GM12878 (cell line): ENCODE data around the gene SLC36A2. TPM values are rescaled to one million over a fixed set of nuclear protein-coding genes. Genes with fewer than 3 reads are reported as not detected.

ENCODE experiments used
- ATAC-seq: fragments of 200-7000 bp; cut with Tn5 transposase; 3 replicates; pipeline ENCODE4 v1.9.1; 2020; ENCODE audit warnings: mild to moderate bottlenecking, moderate library complexity
- BruUV-seq: library from RNA; stranded (reverse); fragments of 400-500 nt; replicated peaks from 2 replicates; lab custom pipeline; 2021; lab: Mats Ljungman, UMichigan
- CTCF ChIA-PET: fragments of 300-600 bp; sonication (Branson Sonifier 250); formaldehyde crosslinking; extraction: SDS; loops from one replicate; lab custom pipeline; 2021; ENCODE audit warnings: inconsistent platforms; lab: Yijun Ruan, JAX
- POLR2A ChIA-PET: fragments of 350-600 bp; formaldehyde crosslinking; extraction: SDS; loops from one replicate; lab custom pipeline; 2021; ENCODE audit warnings: inconsistent platforms; lab: Charles Lee
- RAD21 ChIA-PET: fragments of 300-600 bp; sonication (Branson Sonifier 250); formaldehyde crosslinking; loops from one replicate; lab custom pipeline; 2023; ENCODE audit warnings: antibody characterized with exemption; ENCODE audit not compliant: unreplicated experiment; lab: Charles Lee
- SMC1A ChIA-PET: fragments of 300-600 bp; sonication (Branson Sonifier 250); formaldehyde crosslinking; loops from one replicate; lab custom pipeline; 2023; ENCODE audit not compliant: unreplicated experiment, uncharacterized antibody; lab: Charles Lee
- DNase-seq: peaks from one replicate; pipeline ENCODE4 v3.0.0-alpha.2; 2011; ENCODE audit warnings: low read depth, low spot score
- FAIRE-seq: peaks from 3 replicates; lab custom pipeline; 2011; peaks lifted over from hg19 to GRCh38; lab: Jason Lieb, UNC
- H2AFZ ChIP-seq: 2 replicates; pipeline ENCODE4 v1.6.0; 2011; ENCODE audit warnings: low read depth, low read length, control low read depth; ENCODE audit not compliant: control insufficient read depth
- H3K27ac ChIP-seq: 2 replicates; pipeline ENCODE4 v1.5.1; 2011; ENCODE audit warnings: control low read depth; ENCODE audit not compliant: control insufficient read depth, insufficient read depth
- H3K27me3 ChIP-seq, 2 experiments: replicated peaks in 1 of 2; 2 replicates each; pipeline versions ENCODE4 v1.6.0 to v1.6.1; 2011; ENCODE audit warnings: low read length in 1 of 2; ENCODE audit not compliant: control insufficient read depth in 2 of 2, insufficient read depth in 2 of 2
- H3K36me3 ChIP-seq, 2 experiments: 2 replicates each; pipeline ENCODE4 v1.5.1; 2011; ENCODE audit warnings: low read length in 1 of 2; ENCODE audit not compliant: control insufficient read depth in 2 of 2, insufficient read depth in 2 of 2
- H3K4me1 ChIP-seq: 2 replicates; pipeline ENCODE4 v1.6.1; 2011; ENCODE audit warnings: mild to moderate bottlenecking, low read length, moderate library complexity, mixed read lengths; ENCODE audit not compliant: control insufficient read depth, insufficient read depth
- H3K4me2 ChIP-seq: 2 replicates; pipeline ENCODE4 v1.6.0; 2011; ENCODE audit warnings: control low read depth; ENCODE audit not compliant: control insufficient read depth, insufficient read depth
- H3K4me3 ChIP-seq: fragments of 200-600 bp; sonication (generic); 2 replicates; pipeline ENCODE4 v1.5.1; 2016
- H3K79me2 ChIP-seq: 2 replicates; pipeline ENCODE4 v1.6.0; 2011; ENCODE audit warnings: low read length; ENCODE audit not compliant: control insufficient read depth, insufficient read depth
- H3K9ac ChIP-seq: 2 replicates; pipeline ENCODE4 v1.8.0; 2011; ENCODE audit warnings: low read length, control low read depth, mixed read lengths; ENCODE audit not compliant: control insufficient read depth, insufficient read depth
- H3K9me3 ChIP-seq: replicated peaks from 3 replicates; pipeline ENCODE4 v1.5.1; 2011; ENCODE audit warnings: mild to moderate bottlenecking, low read length; ENCODE audit not compliant: control insufficient read depth, insufficient read depth
- H4K20me1 ChIP-seq: 2 replicates; pipeline ENCODE4 v1.6.0; 2011; ENCODE audit not compliant: control insufficient read depth, insufficient read depth
- CBFB ChIP-seq: IDR thresholded peaks from 2 replicates; pipeline ENCODE4 v1.6.1; 2016; ENCODE audit warnings: antibody characterized with exemption, low read depth
- CREM ChIP-seq: IDR thresholded peaks from 2 replicates; pipeline ENCODE4 v1.6.1; 2014; ENCODE audit warnings: antibody characterized with exemption, low read depth
- HSF1 ChIP-seq: fragments of 150-350 bp; IDR thresholded peaks from 2 replicates; pipeline ENCODE4 v1.6.1; 2014; ENCODE audit warnings: mild to moderate bottlenecking, low read depth, low read length
- KLF5 ChIP-seq: fragments of 450-650 bp; IDR thresholded peaks from 2 replicates; pipeline ENCODE4 v1.6.1; 2014; ENCODE audit warnings: mild to moderate bottlenecking; ENCODE audit not compliant: partially characterized antibody
- PML ChIP-seq: IDR thresholded peaks from 2 replicates; pipeline ENCODE4 v1.6.1; 2012; ENCODE audit warnings: low read length, inconsistent platforms
- RELB ChIP-seq: fragments of 450-650 bp; IDR thresholded peaks from 2 replicates; pipeline ENCODE4 v1.6.1; 2017; ENCODE audit warnings: low read depth, mild to moderate bottlenecking, moderate library complexity
- YY1 ChIP-seq: IDR thresholded peaks from 2 replicates; pipeline ENCODE4 v1.6.1; 2011; ENCODE audit warnings: low read depth, mild to moderate bottlenecking, low read length
- WGBS: methylation state at CpG from one replicate; pipeline ENCODE4 v1.1.6; 2016; ENCODE audit warnings: low lambda C conversion rate; ENCODE audit not compliant: insufficient replicate concordance, insufficient coverage; ENCODE audit errors: missing lambda C conversion rate; 5-methylcytosine and 5-hydroxymethylcytosine counted together
- in situ Hi-C: fragments of 300-500 bp; cut with MboI; formaldehyde crosslinking; loops from 9 replicates; pipeline ENCODE4 v1.14.3; 2018; ENCODE audit warnings: mixed read lengths
- intact Hi-C: fragments of 100-400 bp; cut with micrococcal nuclease; formaldehyde crosslinking; loops from one replicate; pipeline ENCODE4 v1.14.2; 2022; ENCODE audit not compliant: unreplicated experiment
- polyA plus RNA-seq, 11 experiments: library from polyadenylated mRNA; depleted of rRNA in 4 of 11; unstranded in 6 of 11; stranded (reverse) in 5 of 11; fragments of >200 nt; fragmentation: Nextera tagmentation in 4 of 11; fragmentation: Illumina TruSeq in 1 of 11; extraction: Ambion mirVana in 4 of 11; extraction: Trizol in 1 of 11; gene quantifications; 1 replicate in 1 of 11; 2 replicates in 10 of 11; pipeline versions ENCODE4 v1.2.1 to v1.2.3, GENCODE V29; 2011 to 2016; ENCODE audit warnings: inconsistent platforms in 2 of 11, missing spikeins in 2 of 11, low read depth in 1 of 11
- total RNA-seq, 4 experiments: library from RNA; depleted of rRNA in 3 of 4; stranded (reverse); fragments of >200 nt in 3 of 4; fragmentation: Illumina TruSeq in 1 of 4; extraction: Trizol in 1 of 4; gene quantifications; 2 replicates each; pipeline versions ENCODE4 v1.2.1 to v1.2.3, GENCODE V29; 2013 to 2021

SLC36A2 gene
- total and polyA plus RNA-seq, 10 of the 15 experiments (the other 5 are each of a cell fraction or from before 2014, with no cell fraction given), result not detected

GRCh38 chr5:151327585-151327984 lies 19.8 kb downstream of the SLC36A2 start:
- H3K36me3 ChIP-seq, result no peaks in the 10 kb centered on the region
- no peak overlapping the region for H3K4me2 ChIP-seq
- CTCF ChIA-PET, result interaction anchor here (1.5 kb wide), 1 partner anchor 12 kb away, joined by 4 read pairs; no protein-coding TSS in a partner anchor
- H3K9ac ChIP-seq, result no peak overlapping the region
- H4K20me1 ChIP-seq, result no peaks in the 10 kb centered on the region
- no peak overlapping the region for H2AFZ ChIP-seq
- TF ChIP-seq PML, result no peak
- no peak for TF ChIP-seq RELB
- no peak for TF ChIP-seq KLF5
- TF ChIP-seq CREM, result no peak
- TF ChIP-seq CBFB, result no peak
- no peak for TF ChIP-seq HSF1
- TF ChIP-seq YY1, result no peak
- H3K4me1 ChIP-seq, result no peaks in the 10 kb centered on the region
- RAD21 ChIA-PET, result no interaction called here
- BruUV-seq, result no TSS peak
- 17% methylated on average over 2 of the region's 2 CpGs for WGBS
- FAIRE-seq (no peak), DNase-seq (no peak), ATAC-seq (no peak)
- intact Hi-C loops, result no loop called here
- H3K27ac ChIP-seq, result no peak overlapping the region
- H3K9me3 ChIP-seq, result no peaks in the 10 kb centered on the region
- in situ Hi-C loops, result no loop called here
- POLR2A ChIA-PET, result no interaction called here
- no peak overlapping the region for H3K4me3 ChIP-seq
- no peaks in the 10 kb centered on the region for H3K79me2 ChIP-seq
- H3K27me3 ChIP-seq, result no peaks in the 10 kb centered on the region; a peak in 1 of 4 replicates
- SMC1A ChIA-PET, result no interaction called here
